ENCODE measurements around the gene CNTROB. TPM values are rescaled to one million over a fixed set of nuclear protein-coding genes. Genes with fewer than 3 reads are reported as not detected.

The CNTROB gene
- total RNA-seq, 2 experiments from 2014 or later: 66.7 to 76.5 TPM

GRCh38 chr17:7889166-7889955 lies 42.6 kb upstream of the CNTROB start:
- no peak overlapping the region for H3K4me3 Mint-ChIP-seq
- no peak overlapping the region for H3K27ac Mint-ChIP-seq
- ChIA-PET CTCF (interaction anchor here (1.0 to 1.2 kb wide), 2 partner anchors 26 to 100 kb away, joined by 3 to 6 read pairs; no protein-coding TSS in a partner anchor), POLR2A (interaction anchor here (1.1 kb wide), 1 partner anchor 12 kb away, joined by 3 read pairs; no protein-coding TSS in a partner anchor)
- peaks cover 38% of the 10 kb centered on the region for H3K36me3 Mint-ChIP-seq (ENCODE audit: low read depth)
- H3K9me3 Mint-ChIP-seq (ENCODE audit: insufficient read depth): no peaks in the 10 kb centered on the region
- no peaks in the 10 kb centered on the region for H3K27me3 Mint-ChIP-seq (ENCODE audit: low read depth)
- no peak for DNase-seq
- ATAC-seq: no peak
- peaks cover 8% of the 10 kb centered on the region for H3K4me1 Mint-ChIP-seq (ENCODE audit: low read depth)

DNA sequence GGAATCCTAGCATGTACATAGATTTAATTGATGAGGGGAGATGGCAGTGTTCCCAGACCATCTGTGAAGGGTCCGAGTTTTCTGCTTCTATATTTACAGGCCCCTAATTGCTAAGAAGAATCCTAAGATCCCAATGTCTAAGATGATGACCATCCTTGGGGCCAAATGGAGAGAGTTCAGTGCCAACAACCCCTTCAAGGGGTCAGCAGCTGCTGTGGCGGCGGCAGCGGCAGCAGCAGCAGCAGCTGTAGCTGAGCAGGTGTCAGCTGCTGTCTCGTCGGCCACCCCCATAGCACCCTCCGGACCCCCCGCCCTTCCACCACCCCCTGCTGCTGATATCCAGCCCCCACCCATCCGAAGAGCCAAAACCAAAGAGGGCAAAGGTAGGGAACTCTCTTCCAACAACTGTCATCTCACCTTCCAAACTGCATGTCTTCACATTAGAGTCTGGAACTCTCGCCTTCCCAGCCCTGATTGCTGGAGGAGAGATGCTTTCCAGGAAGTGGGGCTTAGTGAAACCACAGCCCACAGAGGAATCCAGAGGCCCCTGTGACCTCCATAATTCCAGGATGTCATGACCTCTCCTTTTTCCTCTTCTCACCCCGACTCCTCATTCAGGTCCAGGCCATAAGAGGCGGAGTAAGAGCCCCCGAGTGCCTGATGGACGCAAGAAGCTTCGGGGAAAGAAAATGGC lies 38.7 kb upstream of the CNTROB start:
- Mint-ChIP-seq H3K36me3 (ENCODE audit: low read depth) (peaks cover 70% of the 10 kb centered on the region), H3K27ac (no peak overlapping the region), H3K27me3 (ENCODE audit: low read depth) (no peaks in the 10 kb centered on the region), H3K9me3 (ENCODE audit: insufficient read depth) (no peaks in the 10 kb centered on the region), H3K4me1 (ENCODE audit: low read depth) (peaks cover 18% of the 10 kb centered on the region), H3K4me3 (no peak overlapping the region)
- DNase-seq (no peak), ATAC-seq (no peak)
- POLR2A ChIA-PET: no interaction called here
- CTCF ChIA-PET: interaction anchor here (1.2 to 1.8 kb wide), 2 partner anchors 24 to 36 kb away, joined by 3 to 4 read pairs; partner anchors contain the start of gene NAA38

- CTCF ChIA-PET: interaction anchor here (1.0 kb wide), 1 partner anchor 31 kb away, joined by 3 read pairs; no protein-coding TSS in a partner anchor
- Mint-ChIP-seq H3K9me3 (ENCODE audit: insufficient read depth) (no peaks in the 10 kb centered on the region), H3K4me1 (ENCODE audit: low read depth) (peaks cover 18% of the 10 kb centered on the region), H3K4me3 (no peak overlapping the region), H3K27ac (no peak overlapping the region), H3K36me3 (ENCODE audit: low read depth) (peaks cover 78% of the 10 kb centered on the region), H3K27me3 (ENCODE audit: low read depth) (no peaks in the 10 kb centered on the region)
- POLR2A ChIA-PET: no interaction called here
- no peak for DNase-seq
- no peak for ATAC-seq
These were observed 37.8 kb upstream of the CNTROB start for GRCh38 chr17:7894226-7894625.

DNA sequence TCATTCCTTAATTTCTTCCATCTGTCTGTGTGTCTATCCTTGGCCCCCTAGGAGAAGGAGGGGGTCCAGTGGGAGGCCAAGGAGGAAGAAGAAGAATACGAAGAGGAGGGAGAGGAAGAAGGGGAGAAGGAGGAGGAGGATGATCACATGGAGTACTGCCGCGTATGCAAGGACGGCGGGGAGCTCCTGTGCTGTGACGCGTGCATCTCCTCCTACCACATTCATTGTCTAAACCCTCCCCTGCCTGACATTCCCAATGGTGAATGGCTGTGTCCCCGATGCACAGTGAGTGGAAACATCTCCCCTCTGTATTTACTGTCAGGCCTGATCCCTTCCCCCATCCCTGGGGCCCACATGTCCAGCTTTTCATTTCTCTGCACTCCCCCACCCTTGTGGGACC lies 37.1 kb upstream of the CNTROB start:
- Mint-ChIP-seq H3K9me3 (ENCODE audit: insufficient read depth) (no peaks in the 10 kb centered on the region), H3K4me1 (ENCODE audit: low read depth) (peaks cover 18% of the 10 kb centered on the region), H3K27ac (no peak overlapping the region), H3K36me3 (ENCODE audit: low read depth) (peaks cover 81% of the 10 kb centered on the region), H3K27me3 (ENCODE audit: low read depth) (no peaks in the 10 kb centered on the region), H3K4me3 (no peak overlapping the region)
- ChIA-PET POLR2A (no interaction called here), CTCF (interaction anchor here (1.0 kb wide), 1 partner anchor 31 kb away, joined by 3 read pairs; no protein-coding TSS in a partner anchor)
- ATAC-seq: no peak
- no peak for DNase-seq

GRCh38 chr17:7897090-7897489 lies 34.9 kb upstream of the CNTROB start:
- Mint-ChIP-seq H3K4me3 (no peak overlapping the region), H3K9me3 (ENCODE audit: insufficient read depth) (no peaks in the 10 kb centered on the region), H3K27ac (no peak overlapping the region), H3K36me3 (ENCODE audit: low read depth) (peaks cover 82% of the 10 kb centered on the region), H3K27me3 (ENCODE audit: low read depth) (no peaks in the 10 kb centered on the region), H3K4me1 (ENCODE audit: low read depth) (peaks cover 12% of the 10 kb centered on the region)
- ChIA-PET CTCF (interaction anchor here (0.6 to 5.0 kb wide), 7 partner anchors 15 to 144 kb away, joined by 3 to 19 read pairs (median 6); partner anchors contain the start of gene RNF227), POLR2A (no interaction called here)
- ATAC-seq: no peak
- DNase-seq: no peak

DNA sequence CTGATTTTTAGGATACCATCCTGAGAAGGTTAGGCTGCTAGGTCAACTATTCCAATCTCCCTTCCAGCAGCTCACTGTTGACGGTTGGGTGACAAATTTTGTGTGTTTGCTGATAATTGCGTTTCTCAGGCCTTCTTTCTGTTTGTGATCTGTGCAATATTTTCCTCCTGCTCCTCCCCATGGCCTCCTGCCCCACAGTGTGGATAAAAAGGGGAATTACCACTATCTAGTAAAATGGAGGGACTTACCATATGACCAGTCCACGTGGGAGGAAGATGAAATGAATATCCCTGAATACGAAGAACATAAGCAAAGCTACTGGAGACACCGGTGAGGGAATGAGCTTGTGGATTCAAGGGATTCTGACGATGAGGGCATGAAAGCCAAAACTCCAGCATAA lies 34.2 kb upstream of the CNTROB start:
- no peak for ATAC-seq
- Mint-ChIP-seq H3K27me3 (ENCODE audit: low read depth) (no peaks in the 10 kb centered on the region), H3K27ac (peak overlapping the region; percentile 0), H3K36me3 (ENCODE audit: low read depth) (peaks cover 85% of the 10 kb centered on the region), H3K9me3 (ENCODE audit: insufficient read depth) (no peaks in the 10 kb centered on the region), H3K4me3 (no peak overlapping the region), H3K4me1 (ENCODE audit: low read depth) (peaks cover 12% of the 10 kb centered on the region)
- DNase-seq: no peak
- CTCF ChIA-PET: interaction anchor here (0.6 to 5.0 kb wide), 13 partner anchors 15 to 160 kb away, joined by 3 to 19 read pairs (median 4); partner anchors contain the start of genes NAA38 and RNF227
- POLR2A ChIA-PET: interaction anchor here (1.0 to 2.0 kb wide), 2 partner anchors 28 to 62 kb away, joined by 3 to 4 read pairs; no protein-coding TSS in a partner anchor

- Mint-ChIP-seq H3K27me3 (ENCODE audit: low read depth) (no peaks in the 10 kb centered on the region), H3K9me3 (ENCODE audit: insufficient read depth) (no peaks in the 10 kb centered on the region), H3K27ac (no peak overlapping the region), H3K4me1 (ENCODE audit: low read depth) (no peaks in the 10 kb centered on the region), H3K4me3 (no peak overlapping the region), H3K36me3 (ENCODE audit: low read depth) (peaks cover 79% of the 10 kb centered on the region)
- DNase-seq (no peak), ATAC-seq (no peak)
- ChIA-PET CTCF (interaction anchor here (0.8 to 1.5 kb wide), 4 partner anchors 14 to 138 kb away, joined by 3 read pairs; no protein-coding TSS in a partner anchor), POLR2A (no interaction called here)
These were observed 28.6 kb upstream of the CNTROB start for GRCh38 chr17:7903154-7904103.

DNA sequence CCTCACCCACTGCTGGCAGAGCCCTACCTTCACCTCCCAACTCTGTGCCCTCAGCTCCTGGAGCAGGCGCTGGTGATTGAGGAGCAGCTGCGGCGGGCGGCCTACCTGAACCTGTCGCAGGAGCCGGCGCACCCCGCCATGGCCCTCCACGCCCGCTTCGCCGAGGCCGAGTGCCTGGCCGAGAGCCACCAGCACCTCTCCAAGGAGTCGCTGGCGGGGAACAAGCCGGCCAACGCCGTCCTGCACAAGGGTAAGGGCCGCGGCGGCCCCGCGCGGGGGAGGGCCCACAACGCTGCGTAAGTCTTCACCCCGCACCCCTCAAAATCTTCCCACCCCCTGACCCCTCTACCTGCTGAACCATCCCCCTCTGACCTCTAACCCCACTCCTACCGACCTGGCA lies 22.9 kb upstream of the CNTROB start:
- CTCF ChIA-PET: no interaction called here
- H3K27ac Mint-ChIP-seq: no peak overlapping the region

DNA sequence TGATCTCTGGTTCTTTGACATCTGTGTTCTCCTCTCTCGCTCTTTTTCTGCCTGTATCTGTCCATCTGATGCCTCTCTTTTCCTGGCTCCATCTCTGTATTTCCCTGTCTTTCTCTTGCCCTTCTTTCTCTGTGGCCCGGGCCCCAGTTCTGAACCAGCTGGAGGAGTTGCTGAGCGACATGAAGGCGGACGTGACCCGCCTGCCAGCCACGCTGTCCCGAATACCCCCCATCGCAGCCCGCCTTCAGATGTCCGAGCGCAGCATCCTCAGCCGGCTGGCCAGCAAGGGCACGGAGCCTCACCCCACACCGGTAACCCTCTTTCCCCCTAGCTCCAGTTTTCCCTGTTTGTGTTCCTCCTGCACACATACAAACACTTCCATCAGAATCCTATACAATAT lies 21.7 kb upstream of the CNTROB start:
- Mint-ChIP-seq H3K4me1 (ENCODE audit: low read depth) (peaks cover 22% of the 10 kb centered on the region), H3K9me3 (ENCODE audit: insufficient read depth) (no peaks in the 10 kb centered on the region), H3K36me3 (ENCODE audit: low read depth) (peaks cover 58% of the 10 kb centered on the region), H3K27ac (no peak overlapping the region), H3K4me3 (no peak overlapping the region), H3K27me3 (ENCODE audit: low read depth) (no peaks in the 10 kb centered on the region)
- DNase-seq: no peak
- POLR2A ChIA-PET: interaction anchor here (0.6 kb wide), 1 partner anchor 95 kb away, joined by 3 read pairs; no protein-coding TSS in a partner anchor
- CTCF ChIA-PET: interaction anchor here (0.7 to 11.0 kb wide), 3 partner anchors 75 to 226 kb away, joined by 3 to 237 read pairs (median 3); no protein-coding TSS in a partner anchor
- ATAC-seq: no peak

More for the DNA sequence above, 22.9 kb upstream of the CNTROB start:
- no peak overlapping the region for H3K4me3 Mint-ChIP-seq
- no peaks in the 10 kb centered on the region for H3K9me3 Mint-ChIP-seq (ENCODE audit: insufficient read depth)
- H3K27me3 Mint-ChIP-seq (ENCODE audit: low read depth): no peaks in the 10 kb centered on the region
- H3K36me3 Mint-ChIP-seq (ENCODE audit: low read depth): peaks cover 69% of the 10 kb centered on the region
- POLR2A ChIA-PET: no interaction called here
- no peak for ATAC-seq
- H3K4me1 Mint-ChIP-seq (ENCODE audit: low read depth): peaks cover 10% of the 10 kb centered on the region
- DNase-seq: no peak

DNA sequence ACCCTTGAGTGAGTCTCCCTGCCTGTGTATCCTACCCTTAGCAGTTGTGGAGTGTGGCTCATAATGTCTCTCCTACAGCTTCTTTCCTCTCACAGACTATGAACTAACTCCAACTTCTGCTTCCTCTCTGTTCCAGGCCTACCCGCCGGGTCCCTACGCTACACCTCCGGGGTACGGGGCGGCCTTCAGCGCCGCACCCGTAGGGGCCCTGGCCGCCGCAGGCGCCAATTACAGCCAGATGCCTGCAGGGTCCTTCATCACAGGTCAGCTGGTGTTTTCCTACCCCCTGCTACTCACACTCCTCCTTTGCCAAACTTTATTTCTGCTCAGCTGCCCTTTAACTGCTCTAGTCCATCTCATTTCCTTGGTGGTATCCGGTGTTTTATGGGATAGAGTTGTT lies 21.3 kb upstream of the CNTROB start:
- H3K4me1 Mint-ChIP-seq (ENCODE audit: low read depth): peaks cover 25% of the 10 kb centered on the region
- peaks cover 54% of the 10 kb centered on the region for H3K36me3 Mint-ChIP-seq (ENCODE audit: low read depth)
- H3K27ac Mint-ChIP-seq: no peak overlapping the region
- no peak overlapping the region for H3K4me3 Mint-ChIP-seq
- no peak for ATAC-seq
- H3K27me3 Mint-ChIP-seq (ENCODE audit: low read depth): no peaks in the 10 kb centered on the region
- no peaks in the 10 kb centered on the region for H3K9me3 Mint-ChIP-seq (ENCODE audit: insufficient read depth)
- CTCF ChIA-PET: interaction anchor here (0.7 to 11.0 kb wide), 3 partner anchors 75 to 226 kb away, joined by 3 to 237 read pairs (median 3); no protein-coding TSS in a partner anchor
- POLR2A ChIA-PET: interaction anchor here (0.6 kb wide), 1 partner anchor 95 kb away, joined by 3 read pairs; no protein-coding TSS in a partner anchor
- no peak for DNase-seq

DNA sequence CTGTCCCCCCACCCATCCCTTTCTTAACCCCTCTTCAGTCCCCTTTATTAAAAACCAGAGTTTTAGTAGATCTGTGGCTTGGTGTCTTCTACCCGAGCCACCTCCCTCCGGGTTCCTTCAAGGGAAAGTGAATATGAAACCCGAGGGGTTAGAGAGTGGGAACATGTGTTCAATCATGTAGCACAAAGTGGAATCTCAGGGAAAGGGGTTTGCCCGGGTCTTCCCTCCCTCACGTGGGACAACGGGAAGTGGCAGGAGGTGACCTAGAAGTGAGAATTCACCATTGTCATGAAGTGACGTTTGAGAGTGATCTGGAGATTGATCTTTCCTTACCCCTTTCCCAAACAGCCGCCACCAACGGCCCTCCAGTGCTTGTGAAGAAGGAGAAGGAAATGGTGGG lies 20.9 kb upstream of the CNTROB start:
- H3K36me3 Mint-ChIP-seq (ENCODE audit: low read depth): peaks cover 52% of the 10 kb centered on the region
- peaks cover 25% of the 10 kb centered on the region for H3K4me1 Mint-ChIP-seq (ENCODE audit: low read depth)
- H3K27me3 Mint-ChIP-seq (ENCODE audit: low read depth): no peaks in the 10 kb centered on the region
- H3K9me3 Mint-ChIP-seq (ENCODE audit: insufficient read depth): no peaks in the 10 kb centered on the region
- no peak for ATAC-seq
- H3K27ac Mint-ChIP-seq: no peak overlapping the region
- ChIA-PET POLR2A (no interaction called here), CTCF (interaction anchor here (1.5 to 11.0 kb wide), 5 partner anchors 11 to 77 kb away, joined by 3 to 237 read pairs (median 9); no protein-coding TSS in a partner anchor)
- no peak overlapping the region for H3K4me3 Mint-ChIP-seq
- DNase-seq: no peak
